Upper lobe of left lung (tissue), 6 donors: ENCODE results near the gene OR52D1. TPM values are rescaled to one million over a fixed set of nuclear protein-coding genes. Genes with fewer than 3 reads are reported as not detected.
A peak's percentile ranks its signal among the peaks of the same experiment; 100 is the strongest.

ENCODE experiments used
- ATAC-seq, 2 donors: fragments of 200-7000 bp; cut with Tn5 transposase; one replicate each; pipeline ENCODE4 v1.9.1; 2022; ENCODE audit warnings: mild to moderate bottlenecking in 2 of 2, moderate library complexity in 2 of 2; ENCODE audit not compliant: low FRiP score in 2 of 2
- DNase-seq, 2 donors: peaks; one replicate each; pipeline ENCODE4 v3.0.0-alpha.2; 2019 to 2020
- H3K27ac ChIP-seq, 4 donors: fragments of 200-600 bp; sonication (generic); one replicate each; pipeline ENCODE4 v1.5.1; 2016 to 2019
- H3K27me3 ChIP-seq, 4 donors: fragments of 200-600 bp; sonication (generic); one replicate each; pipeline ENCODE4 v1.5.1; 2017 to 2019
- H3K36me3 ChIP-seq, 4 donors: fragments of 200-600 bp; sonication (generic); one replicate each; pipeline ENCODE4 v1.5.1; 2016 to 2019
- H3K4me1 ChIP-seq, 4 donors: fragments of 200-600 bp; sonication (generic); one replicate each; pipeline ENCODE4 v1.5.1; 2018 to 2019
- H3K4me3 ChIP-seq, 4 donors: fragments of 200-600 bp; sonication (generic); one replicate each; pipeline ENCODE4 v1.5.1; 2017 to 2019; ENCODE audit warnings: mild to moderate bottlenecking in 2 of 4, moderate library complexity in 1 of 4
- H3K9me3 ChIP-seq, 4 donors: fragments of 200-600 bp; sonication (generic); one replicate each; pipeline ENCODE4 v1.5.1; 2018 to 2019
- CTCF ChIP-seq, 6 experiments: fragments of 450-650 bp in 4 of 6; fragments of 200-600 bp in 2 of 6; sonication (generic) in 2 of 6; IDR thresholded peaks; one replicate each; pipeline ENCODE4 v1.5.1; 2016 to 2019; ENCODE audit warnings: antibody characterized with exemption in 6 of 6
- EP300 ChIP-seq, 4 donors: sonication (generic); formaldehyde crosslinking; IDR thresholded peaks; one replicate each; pipeline ENCODE4 v1.5.1; 2017; ENCODE audit warnings: antibody characterized with exemption in 4 of 4, control low read depth in 2 of 4
- POLR2A ChIP-seq, 4 donors: fragments of 450-650 bp; IDR thresholded peaks; one replicate each; pipeline ENCODE4 v1.5.1; 2016 to 2017; ENCODE audit warnings: antibody characterized with exemption in 4 of 4, mild to moderate bottlenecking in 2 of 4
- POLR2AphosphoS5 ChIP-seq, 2 donors: sonication (generic); formaldehyde crosslinking; IDR thresholded peaks; one replicate each; pipeline ENCODE4 v1.5.1; 2017; ENCODE audit warnings: antibody characterized with exemption in 2 of 2
- WGBS, 2 donors: methylation state at CpG; one replicate each; pipeline ENCODE4 v1.1.5; 2017 to 2018; 5-methylcytosine and 5-hydroxymethylcytosine counted together
- total RNA-seq, 6 donors: library from RNA; depleted of rRNA in 4 of 6; stranded (reverse); fragments of >200 nt in 4 of 6; gene quantifications; one replicate each; pipeline versions ENCODE4 v1.1.0 to v1.2.1, GENCODE V29; 2016 to 2021
- donor health status: DM: no; HTN: no; CAD: no; lungs with moderate emphysema.
- donor health status: DM: no; HTN: yes; CAD: no; lungs with severe emphysema.

Gene OR52D1
- total RNA-seq, 6 donors from 2014 or later, result not detected

- no peaks in the 10 kb centered on the region for H3K36me3 ChIP-seq
- no peaks in the 10 kb centered on the region for H3K9me3 ChIP-seq
- WGBS, 2 donors, result 92 to 93% methylated on average over 2 of the region's 2 CpGs
- ATAC-seq (no peak), DNase-seq (no peak)
- no peak overlapping the region for H3K4me3 ChIP-seq
- no peaks in the 10 kb centered on the region for H3K4me1 ChIP-seq
- no peak overlapping the region for H3K27ac ChIP-seq
- no peaks in the 10 kb centered on the region for H3K27me3 ChIP-seq
- TF ChIP-seq CTCF (IDR thresholded peaks at IDR 0.05), result no peak
Observed at GRCh38 chr11:5522308-5522707, 33.8 kb downstream of the OR52D1 start.

- no peaks in the 10 kb centered on the region for H3K27me3 ChIP-seq
- TF ChIP-seq EP300 (IDR thresholded peaks at IDR 0.05) (no peak), POLR2A (IDR thresholded peaks at IDR 0.05) (no peak), POLR2AphosphoS5 (IDR thresholded peaks at IDR 0.05) (no peak), CTCF (IDR thresholded peaks at IDR 0.05) (no peak)
- DNase-seq, result no peak
- no peaks in the 10 kb centered on the region for H3K9me3 ChIP-seq
- no peaks in the 10 kb centered on the region for H3K36me3 ChIP-seq
- no peaks in the 10 kb centered on the region for H3K4me1 ChIP-seq
- no peak overlapping the region for H3K27ac ChIP-seq
- no peak overlapping the region for H3K4me3 ChIP-seq
- WGBS, 2 donors, result 65 to 70% methylated on average over 3 of the region's 3 CpGs
- no peak for ATAC-seq
Observed at GRCh38 chr11:5524756-5525155, 36.3 kb downstream of the OR52D1 start.

GRCh38 chr11:5527716-5528115 is 39.2 kb downstream of the OR52D1 start:
- no peak overlapping the region for H3K27ac ChIP-seq
- no peaks in the 10 kb centered on the region for H3K27me3 ChIP-seq
- ATAC-seq (no peak), DNase-seq (peak in 1 of 2 donors; percentile 8)
- no peaks in the 10 kb centered on the region for H3K36me3 ChIP-seq
- TF ChIP-seq CTCF (IDR thresholded peaks at IDR 0.05), result no peak
- no peak for TF ChIP-seq POLR2AphosphoS5 (IDR thresholded peaks at IDR 0.05)
- TF ChIP-seq POLR2A (IDR thresholded peaks at IDR 0.05), result no peak
- no peak for TF ChIP-seq EP300 (IDR thresholded peaks at IDR 0.05)
- H3K4me3 ChIP-seq, result no peak overlapping the region
- 92 to 96% methylated on average over 5 of the region's 5 CpGs for WGBS, 2 donors
- no peaks in the 10 kb centered on the region for H3K4me1 ChIP-seq
- no peaks in the 10 kb centered on the region for H3K9me3 ChIP-seq

GRCh38 chr11:5528495-5528894 is 40.0 kb downstream of the OR52D1 start:
- DNase-seq (no peak), ATAC-seq (no peak)
- TF ChIP-seq POLR2AphosphoS5 (IDR thresholded peaks at IDR 0.05) (no peak), EP300 (IDR thresholded peaks at IDR 0.05) (no peak), POLR2A (IDR thresholded peaks at IDR 0.05) (no peak), CTCF (IDR thresholded peaks at IDR 0.05) (no peak)
- no peak overlapping the region for H3K4me3 ChIP-seq
- H3K27ac ChIP-seq, result no peak overlapping the region
- no peaks in the 10 kb centered on the region for H3K27me3 ChIP-seq
- H3K9me3 ChIP-seq, result no peaks in the 10 kb centered on the region
- WGBS, 2 donors, result 19 to 33% methylated on average over 1 of the region's 1 CpG
- H3K4me1 ChIP-seq, result no peaks in the 10 kb centered on the region
- no peaks in the 10 kb centered on the region for H3K36me3 ChIP-seq

- no peak overlapping the region for H3K27ac ChIP-seq
- no peaks in the 10 kb centered on the region for H3K36me3 ChIP-seq
- no peak for ATAC-seq
- WGBS, 2 donors, result 78 to 97% methylated on average over 2 of the region's 2 CpGs
- no peaks in the 10 kb centered on the region for H3K27me3 ChIP-seq
- no peaks in the 10 kb centered on the region for H3K9me3 ChIP-seq
- H3K4me1 ChIP-seq, result no peaks in the 10 kb centered on the region
- DNase-seq, result no peak
- no peak overlapping the region for H3K4me3 ChIP-seq
- no peak for TF ChIP-seq EP300 (IDR thresholded peaks at IDR 0.05)
- no peak for TF ChIP-seq POLR2A (IDR thresholded peaks at IDR 0.05)
- TF ChIP-seq POLR2AphosphoS5 (IDR thresholded peaks at IDR 0.05), result no peak
- no peak for TF ChIP-seq CTCF (IDR thresholded peaks at IDR 0.05)
Observed at GRCh38 chr11:5531053-5531831, 42.8 kb downstream of the OR52D1 start.
